ENCODE measurements around the gene CAP2.

CAP2 gene

DNA sequence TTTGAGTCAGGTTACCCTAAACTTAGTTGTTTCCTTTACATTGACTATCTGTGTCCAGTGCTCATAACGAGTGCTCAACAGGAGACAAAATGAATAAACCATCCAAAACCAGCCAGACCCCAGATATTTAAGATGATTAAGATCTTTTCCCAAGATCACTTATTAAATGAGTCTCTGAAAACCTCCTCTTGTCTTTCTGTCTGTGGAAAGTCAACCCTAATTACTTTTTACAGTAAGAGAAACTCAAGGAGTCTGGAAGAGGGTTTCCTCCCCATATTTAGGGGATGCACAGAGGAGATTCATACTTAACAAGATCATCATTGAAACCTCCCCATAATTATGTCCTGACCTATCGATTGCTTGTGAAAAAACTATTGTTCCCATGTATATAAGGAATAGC lies 84.0 kb downstream of the CAP2 start:
- DNase-seq, result no peak

DNA sequence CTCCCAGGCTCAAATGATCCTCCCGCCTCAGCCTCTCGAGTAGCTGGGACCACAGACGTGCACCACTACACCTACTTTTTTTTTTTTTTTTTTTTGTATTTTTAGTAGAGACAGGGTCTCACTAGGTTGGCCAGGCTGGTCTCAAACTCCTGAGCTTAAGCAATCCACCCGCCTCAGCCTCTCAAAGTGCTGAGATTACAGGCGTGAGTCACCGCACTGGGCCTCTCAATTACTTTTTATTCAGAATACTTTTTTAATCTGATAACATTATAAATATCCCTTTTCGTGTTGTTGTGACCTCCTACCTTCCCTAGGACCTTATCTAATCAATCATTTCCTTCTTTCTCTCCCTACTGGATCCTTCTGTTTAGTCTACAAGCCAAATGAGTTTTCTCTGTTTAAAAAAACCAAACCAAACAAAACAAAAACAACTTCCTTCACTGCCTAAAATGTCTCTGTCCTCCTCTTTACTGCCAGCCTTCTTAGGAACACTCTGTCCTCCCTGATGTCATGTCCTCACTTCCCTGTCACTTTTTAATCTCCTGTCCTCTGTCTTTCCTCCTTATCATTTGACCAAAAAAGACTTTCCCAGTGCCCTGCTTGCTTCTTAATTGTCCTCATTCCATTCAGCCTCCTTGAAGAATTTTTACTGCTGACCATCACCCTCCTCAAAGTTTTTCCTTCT lies 85.0 kb downstream of the CAP2 start:
- DNase-seq, result no peak

DNA sequence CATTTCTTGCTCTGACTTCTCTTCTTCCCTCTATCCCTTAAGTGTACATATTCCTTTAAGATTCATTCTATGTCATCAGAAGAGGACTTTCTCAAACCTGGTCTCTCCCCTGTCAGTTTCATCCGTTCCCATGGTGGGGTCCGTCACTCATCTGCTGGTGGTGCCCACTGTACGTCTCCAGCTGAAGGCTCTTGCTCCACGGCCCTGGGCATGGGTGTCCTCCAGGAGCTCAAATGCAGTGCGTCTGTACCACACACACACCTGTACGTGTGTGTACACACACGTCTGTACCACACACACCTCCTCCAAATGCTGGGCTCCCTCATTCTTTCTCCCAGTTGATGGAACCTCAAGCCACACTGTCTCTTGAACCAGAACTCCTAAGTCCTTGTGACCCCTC lies 85.6 kb downstream of the CAP2 start:
- DNase-seq, result no peak

DNA sequence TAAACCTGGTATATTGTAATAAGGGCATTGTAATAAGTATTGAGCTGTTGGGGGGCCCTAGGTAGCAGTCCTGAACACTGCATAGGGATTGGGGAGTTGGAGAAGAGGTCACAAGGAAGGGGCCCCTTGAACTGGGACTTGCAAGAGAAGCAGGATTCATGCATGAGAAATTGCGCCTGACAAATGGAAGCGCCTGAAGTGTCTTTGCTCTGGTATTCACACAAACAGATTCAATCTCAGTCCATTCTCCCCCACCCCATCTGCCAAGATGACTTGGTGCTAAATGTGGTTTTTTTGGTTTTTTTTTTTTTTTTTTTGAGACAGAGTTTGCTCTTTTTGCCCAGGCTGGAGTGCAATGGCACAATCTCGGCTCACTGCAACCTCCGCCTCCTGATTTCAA lies 87.1 kb downstream of the CAP2 start:
- DNase-seq, result no peak

DNA sequence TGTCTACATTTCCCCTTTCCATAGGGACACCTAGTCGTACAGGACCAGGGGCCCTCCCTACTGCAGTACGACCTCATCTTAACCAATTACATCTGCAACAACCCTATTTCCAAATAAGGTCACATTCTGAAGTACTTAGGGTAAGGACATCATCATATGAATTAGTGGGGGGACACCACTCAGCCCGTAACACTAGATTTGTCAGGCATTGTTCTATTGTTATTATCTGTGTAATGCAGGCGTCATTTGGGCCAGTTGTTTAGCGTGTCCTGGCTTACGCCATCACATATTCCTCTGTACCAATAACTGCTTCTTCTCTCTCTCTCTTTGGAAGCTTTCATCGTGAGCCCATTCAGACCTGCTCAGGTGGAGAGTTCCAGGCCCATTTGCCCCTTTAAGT lies 89.3 kb downstream of the CAP2 start:
- DNase-seq, result no peak

DNA sequence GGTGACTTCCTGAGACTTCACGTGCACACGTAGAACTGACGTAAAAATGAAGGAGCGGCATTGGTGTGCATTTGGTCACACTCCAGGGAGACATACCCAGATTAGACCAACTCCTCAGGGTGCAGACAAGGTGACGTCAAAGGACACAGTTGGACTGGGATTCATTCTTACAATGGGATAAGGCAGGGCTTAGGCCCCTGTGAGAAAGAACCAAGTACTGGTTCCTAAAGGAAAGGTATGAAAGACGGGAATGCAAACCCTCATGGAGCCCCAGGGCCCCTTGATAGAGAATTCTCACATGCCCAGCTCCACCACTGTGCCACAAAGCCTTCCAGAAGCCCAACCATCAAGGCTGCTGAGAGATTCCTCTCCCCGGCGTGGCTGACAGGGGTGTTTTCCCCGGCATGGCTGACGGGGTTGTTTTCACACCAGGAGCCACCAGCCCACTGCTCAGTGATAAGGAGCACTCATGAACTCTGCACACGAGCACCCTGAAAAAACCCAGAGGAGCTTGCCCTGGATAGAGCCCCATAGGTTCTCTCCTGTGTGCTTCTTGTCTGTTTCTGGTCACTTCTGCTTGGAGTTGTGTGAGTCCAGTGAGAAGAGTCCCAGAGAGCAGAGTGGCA lies 90.1 kb downstream of the CAP2 start:
- DNase-seq, result no peak

DNA sequence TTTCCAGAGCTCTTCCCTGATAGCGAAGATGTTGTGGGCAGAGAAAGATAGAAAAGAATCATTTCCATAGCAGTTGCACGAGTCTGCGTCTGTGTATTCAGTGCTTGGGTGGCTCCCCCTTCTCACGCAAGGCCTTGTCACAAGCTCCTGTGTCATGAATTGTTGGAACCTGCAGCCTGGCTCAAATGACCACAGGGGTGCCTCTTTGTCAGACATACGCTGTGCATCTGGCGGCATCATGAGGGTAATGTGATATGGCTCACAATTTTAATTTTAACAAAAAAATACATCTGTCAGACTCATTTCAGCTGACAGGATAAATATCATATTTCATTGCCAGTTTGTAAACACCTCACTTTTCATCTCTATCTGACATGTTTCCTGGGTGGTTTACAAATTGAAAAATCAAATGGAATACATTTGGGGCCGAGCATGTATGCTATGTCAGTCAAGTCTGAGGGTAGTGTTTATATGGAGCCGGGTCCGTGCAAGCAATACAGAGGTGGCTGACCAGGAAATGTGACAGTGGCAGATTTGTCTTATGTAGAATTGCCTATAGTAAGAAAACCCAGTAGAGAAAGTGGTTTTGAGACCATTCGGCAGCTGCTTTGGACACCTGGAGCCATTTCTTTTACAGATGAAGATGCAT lies 90.9 kb downstream of the CAP2 start:
- no peak for DNase-seq

DNA sequence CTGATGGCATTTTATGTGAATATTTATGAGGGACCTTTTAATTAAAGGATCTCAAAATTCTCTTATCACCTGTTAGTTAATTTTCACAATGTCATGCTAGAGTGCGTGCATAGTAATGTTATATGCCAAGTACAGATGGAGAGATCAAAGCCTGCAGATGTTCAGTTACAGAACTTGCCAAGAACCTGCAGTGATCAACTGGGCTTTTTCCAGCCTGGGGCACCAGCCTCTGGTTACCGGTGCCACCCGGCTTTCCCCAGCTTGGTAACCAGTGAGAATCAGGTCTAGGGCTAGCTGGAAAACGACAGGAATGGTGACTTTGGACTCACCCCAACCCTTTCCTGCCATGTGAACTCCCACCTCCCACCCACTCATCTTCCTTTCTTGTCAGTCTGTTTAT lies 91.8 kb downstream of the CAP2 start:
- no peak for DNase-seq

DNA sequence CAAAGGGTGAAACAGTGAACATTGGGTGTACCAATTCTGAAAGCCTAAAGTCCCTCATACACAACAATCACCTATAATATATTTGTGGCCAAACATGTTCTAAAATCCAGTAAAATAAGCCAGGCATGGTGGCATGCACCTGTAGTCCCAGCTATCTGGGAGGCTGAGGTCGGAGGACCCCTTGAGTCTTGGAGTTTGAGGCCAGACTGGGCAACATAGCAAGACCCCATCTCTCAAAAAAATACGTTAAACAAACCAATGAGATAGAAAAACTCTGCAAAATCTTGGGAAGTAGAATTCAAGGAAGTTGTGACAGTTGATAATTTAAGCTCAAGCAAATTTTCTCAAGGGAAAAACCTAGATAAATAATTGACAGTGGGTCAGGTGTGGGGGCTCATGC lies 92.6 kb downstream of the CAP2 start:
- no peak for DNase-seq

DNA sequence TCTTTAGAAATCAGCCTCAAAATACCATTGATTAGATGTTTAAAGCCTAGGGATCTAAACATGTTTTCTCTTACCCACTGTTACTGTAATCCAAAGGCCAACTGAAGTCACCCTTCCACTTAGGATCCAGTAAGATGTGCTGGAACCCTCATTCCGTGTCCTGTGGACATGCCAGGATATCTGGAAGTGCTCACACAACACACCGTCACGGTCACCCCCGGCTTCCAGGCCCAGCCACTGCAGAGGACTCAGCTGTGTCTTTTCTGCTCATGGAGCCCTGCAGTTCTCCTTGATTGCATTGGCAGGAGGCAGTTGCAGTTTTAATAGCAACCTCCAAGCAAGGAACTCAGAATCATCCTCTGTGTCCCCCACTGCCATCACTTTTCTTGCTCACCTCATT lies 93.3 kb downstream of the CAP2 start:
- DNase-seq, result no peak

DNA sequence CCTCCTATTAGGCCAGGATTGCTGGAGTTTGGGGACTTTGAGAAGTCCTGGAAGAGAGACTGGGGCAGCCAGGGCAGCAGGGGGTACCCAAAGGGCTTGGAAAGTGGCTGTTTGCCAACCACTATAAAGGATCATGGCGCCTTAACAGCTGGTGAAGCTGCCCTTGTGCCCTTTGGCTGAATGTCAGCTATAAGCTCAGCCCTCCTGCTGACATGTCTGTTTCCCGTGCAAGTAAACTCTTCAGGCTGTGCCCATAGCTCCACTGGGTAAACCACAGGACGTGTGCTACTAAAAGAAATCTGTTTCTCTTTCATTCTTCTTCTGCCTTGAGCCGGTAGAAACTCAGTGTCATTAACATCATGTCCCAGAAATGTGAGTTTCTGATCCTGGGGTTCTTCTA lies 97.3 kb downstream of the CAP2 start:
- no peak for DNase-seq

DNA sequence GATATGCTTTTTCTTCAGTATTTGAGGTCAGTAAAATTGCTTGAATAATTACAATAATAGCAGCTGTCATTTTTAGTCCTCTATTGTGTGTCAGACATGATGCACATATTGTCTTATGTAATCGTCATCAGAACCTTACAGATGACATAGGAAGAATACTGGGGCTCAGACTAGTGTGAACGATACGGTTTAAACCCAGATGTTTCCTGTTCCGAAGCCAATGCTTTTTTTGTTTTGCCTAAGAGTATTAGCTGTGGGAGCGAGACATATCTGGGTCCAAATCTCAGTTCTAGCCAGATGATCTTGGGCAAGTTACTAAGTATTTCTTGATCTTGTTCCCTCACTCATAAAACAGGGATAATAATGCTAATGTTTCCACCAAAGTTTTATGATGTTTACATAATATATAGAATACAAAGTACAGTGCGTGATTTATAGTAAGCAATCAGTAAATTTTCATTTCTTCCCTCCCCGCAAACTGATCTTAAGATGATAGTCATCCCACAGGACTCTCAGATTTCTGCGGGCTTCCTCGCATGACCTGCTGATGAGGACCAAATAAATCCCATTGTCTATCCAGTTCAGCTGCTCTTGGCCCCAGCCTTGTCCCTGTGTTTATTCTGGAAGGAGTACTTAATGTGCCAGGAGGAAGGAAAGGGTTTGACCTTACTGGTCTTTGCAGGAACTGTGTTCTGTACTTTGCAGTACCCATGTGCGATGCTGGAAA lies 98.2 kb downstream of the CAP2 start:
- DNase-seq, result no peak

DNA sequence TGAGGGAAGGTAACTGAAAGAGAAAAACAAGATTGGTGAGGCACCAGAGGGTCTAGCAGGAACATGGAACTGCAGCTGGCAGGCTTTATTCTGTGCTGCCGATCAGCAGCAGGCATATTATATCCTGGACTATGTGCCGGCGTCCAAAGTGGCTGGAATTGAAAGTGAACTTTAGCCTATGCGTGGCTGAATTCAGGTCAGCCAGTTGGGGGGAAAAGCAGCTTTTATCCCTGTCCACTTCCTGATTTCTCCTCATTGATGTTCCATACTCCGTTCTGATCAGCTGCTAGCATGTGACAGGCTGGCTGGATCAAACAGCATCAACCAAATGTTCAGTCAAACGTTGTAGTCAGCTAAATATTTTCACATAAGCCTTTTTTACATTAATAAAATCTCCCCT lies 99.0 kb downstream of the CAP2 start:
- DNase-seq, result no peak

DNA sequence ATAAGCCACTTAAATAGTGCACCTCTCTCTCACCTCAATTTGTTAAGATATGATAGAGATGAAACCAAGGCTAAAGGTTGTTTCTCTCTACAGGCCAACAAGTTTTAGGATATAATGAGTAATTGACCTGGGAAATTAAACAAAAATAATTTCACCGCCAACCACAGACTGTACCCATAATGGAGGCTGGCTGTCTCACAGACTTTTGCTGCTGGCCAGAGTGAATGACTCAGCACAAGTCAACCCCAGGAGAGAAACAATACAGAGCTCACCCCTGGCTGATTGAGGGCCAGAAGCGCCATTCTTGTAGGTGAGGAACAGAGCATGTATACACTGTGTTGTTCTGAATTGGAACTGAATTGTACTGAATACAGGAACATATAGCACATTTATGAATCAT lies 99.9 kb downstream of the CAP2 start:
- DNase-seq, result no peak

DNA sequence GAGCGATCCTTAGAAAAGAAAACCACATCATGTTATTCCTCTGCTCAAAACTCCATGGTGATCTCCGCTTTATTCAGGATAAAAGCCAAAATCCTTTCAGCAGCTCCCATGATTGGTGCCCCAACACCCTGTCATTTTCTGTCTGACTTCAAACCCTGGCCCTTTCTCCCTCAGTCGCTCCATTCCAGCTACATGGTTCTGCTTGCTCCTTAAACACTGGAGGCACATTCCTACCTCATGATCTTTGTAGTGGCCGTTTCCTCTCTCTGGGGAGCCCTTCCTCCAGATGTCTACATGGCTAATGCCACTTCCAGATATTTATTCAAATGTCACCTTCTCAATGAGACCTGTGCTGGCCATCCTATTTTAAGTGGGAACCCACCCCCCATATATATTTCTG lies 100.8 kb downstream of the CAP2 start:
- DNase-seq, result no peak

DNA sequence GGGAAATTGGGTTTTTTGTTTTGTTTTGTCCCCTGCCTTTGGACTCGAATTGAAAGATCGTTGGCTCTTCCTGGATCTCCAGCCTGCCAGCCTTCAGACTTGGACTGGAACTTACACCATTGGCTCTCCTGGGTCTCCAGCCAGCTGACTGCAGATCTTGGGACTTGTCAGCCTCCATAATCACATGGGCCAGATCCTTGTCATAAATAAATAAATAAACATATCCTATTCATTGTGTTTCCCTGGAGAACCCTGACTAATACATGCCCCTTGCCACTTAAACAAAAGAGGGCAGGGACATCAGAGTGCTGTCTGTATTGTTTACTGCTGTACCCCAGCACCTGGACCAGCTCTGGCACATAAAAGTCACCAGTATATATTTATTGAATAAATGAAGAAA lies 101.5 kb downstream of the CAP2 start:
- no peak for DNase-seq

DNA sequence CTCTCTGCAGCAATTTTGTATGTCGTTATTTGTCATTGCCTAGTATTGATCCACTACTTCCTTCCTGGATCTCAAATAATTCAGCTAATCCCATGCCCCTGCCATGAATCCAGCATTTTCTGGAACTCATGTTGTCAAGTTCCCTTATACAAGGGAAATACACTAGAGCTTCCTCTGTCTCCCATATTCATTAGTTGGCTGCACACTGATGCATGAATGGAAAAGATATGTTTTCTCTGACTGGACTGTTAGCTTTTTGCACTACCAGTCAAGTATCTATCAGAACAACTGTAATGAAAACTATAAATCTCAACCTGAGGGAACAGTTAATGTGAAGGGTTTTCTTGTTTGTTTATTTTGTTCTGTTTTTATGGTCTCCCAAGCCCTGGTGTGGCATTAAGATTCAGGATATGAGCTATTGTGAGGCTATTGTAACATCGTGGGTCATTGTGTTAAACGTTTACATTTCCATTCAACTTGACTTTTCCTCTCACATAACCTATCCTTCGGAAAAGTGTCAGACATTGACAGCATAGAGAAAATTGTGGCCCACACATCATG lies 104.2 kb downstream of the CAP2 start:
- peak; percentile 32 for DNase-seq

DNA sequence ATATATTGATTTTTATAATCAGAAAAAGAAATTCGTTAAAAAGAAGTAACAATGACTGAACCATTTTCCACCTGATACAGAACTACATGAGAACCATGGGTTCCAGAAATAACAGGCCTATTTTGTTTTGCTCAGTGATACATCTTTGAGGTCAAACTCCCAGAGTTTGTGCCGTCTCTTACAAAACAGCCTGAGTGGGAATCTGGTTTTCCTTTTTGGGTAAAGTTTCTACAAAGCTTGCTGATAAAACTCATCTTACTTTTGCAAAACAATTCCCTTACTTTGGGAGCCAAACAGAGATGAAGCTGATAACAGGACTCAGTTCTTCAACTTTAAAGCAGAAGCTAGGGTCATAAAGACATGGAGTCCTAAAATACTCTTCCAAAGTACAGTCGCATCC lies 108.0 kb downstream of the CAP2 start:
- no peak for DNase-seq

DNA sequence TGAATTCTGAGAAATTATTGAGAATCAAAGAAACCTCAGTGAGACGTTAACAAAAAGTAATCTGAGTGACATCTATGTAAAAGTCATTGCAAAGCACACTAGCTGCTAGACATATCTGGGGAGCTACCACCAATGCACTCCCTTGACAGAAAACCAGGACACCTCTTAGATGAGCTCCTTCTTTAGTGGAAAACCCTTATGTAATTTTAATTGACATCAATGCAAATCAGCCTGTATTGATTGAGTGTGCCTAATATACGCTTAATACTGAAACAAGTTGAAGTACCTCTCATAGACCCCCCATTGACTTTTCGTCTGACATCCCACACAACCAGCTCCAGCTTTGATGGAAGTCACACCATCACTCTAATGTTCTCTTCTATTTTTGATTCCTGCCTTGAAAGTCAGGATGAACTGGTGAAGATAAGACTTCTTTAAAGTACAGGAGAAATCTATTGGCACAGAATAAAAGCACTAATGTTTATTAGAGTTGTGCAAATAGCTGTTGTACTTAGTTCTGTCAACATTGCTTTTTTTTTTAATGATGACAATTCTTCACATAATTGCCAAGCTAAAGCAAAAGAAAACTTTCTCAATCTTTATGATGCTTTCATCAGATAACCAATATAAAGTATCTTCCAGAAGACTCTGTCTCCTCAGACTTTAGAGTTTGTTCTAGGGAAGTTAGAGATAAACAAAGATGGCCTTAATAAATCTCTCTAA lies 108.7 kb downstream of the CAP2 start:
- DNase-seq, result no peak

DNA sequence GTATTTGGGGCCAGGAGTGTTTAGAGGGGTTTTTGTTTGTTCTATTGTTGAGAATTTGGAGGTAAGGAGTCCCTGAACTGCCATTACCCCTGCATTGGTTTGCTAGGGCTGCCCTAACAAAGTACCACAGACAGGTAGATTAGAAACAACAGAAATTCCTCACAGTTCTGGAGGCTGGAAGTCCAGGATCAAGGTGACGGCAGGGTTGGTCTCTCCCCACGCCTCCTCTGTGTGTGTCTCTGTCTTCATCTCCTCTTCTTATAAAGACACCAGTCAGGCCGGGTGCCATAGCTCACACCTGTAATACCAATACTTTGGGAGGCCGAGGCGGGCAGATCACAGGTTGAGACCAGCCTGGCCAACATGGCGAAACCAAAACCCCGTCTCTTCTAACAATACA lies 109.7 kb downstream of the CAP2 start:
- no peak for DNase-seq

DNA sequence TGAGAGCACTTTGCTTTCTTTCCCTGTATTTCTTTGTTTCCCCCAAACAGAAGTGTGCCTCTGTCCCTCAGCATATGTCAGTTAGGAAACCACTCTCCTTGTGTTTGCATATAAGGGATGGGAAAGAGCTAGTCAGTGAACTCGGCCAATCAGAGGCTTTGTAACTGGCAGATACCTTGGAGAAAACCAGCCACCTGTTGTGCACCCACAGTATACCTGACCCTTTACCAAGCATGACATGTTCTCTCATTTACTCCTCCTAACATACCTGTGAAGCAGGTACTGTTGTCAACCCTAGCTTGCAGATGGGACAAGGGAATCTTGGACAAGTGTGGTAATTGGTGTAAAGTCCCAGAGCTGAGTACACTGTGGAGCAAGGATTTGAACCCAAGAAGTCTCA lies 110.6 kb downstream of the CAP2 start:
- DNase-seq, result no peak

DNA sequence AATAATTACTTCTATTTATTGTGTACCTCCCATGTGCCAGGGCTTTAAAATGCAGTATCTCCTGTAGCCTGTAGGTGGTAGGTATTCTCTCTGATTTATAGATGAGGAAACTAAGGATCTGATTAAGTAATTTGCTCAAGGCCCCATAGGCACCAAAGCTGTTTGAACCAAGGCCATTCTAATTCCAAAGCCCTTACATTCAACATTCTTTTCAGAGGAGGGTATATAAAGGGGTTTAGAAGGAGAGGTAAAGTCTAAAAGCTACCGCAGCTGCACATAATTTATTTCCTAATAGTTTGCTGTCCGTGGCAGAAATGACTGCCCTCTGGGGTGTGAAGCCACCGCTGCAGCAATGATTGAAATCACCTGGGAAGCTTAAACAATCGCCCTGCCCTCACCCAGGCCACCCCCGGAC lies 111.7 kb downstream of the CAP2 start:
- DNase-seq, result no peak

DNA sequence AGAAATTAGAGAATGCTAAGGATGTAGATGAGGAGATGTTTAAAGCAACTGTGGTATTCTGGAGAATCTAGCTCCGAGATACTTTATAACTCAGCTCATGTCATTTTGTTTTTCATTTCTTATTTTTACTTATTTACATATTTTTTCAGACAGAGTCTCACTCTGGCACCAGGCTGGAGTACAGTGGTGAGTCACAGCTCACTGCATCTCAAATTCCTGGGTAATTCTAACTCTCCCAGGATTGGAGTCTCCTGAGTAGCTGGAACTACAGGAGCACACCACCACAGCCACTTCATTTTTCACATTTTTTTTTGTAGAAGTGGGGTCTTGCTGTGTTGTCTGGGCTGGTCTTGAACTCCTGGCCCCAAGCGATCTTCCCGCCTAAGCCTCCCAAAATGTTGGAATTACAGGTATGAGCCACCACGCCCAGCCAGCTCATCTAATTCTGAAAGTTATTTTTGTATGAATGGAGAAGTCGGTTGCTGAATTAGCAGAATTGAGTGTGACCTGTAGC lies 112.4 kb downstream of the CAP2 start:
- DNase-seq, result no peak

Data from NCI-H774 (cell line).